HG02623 (cell line): ENCODE data around the gene ARHGAP36.

Experiments
- ATAC-seq: cut with Tn5 transposase; IDR thresholded peaks from one replicate; pipeline ENCODE4 v1.9.1; 2021; ENCODE audit warnings: moderate library complexity; ENCODE audit not compliant: unreplicated experiment

ARHGAP36 gene

DNA sequence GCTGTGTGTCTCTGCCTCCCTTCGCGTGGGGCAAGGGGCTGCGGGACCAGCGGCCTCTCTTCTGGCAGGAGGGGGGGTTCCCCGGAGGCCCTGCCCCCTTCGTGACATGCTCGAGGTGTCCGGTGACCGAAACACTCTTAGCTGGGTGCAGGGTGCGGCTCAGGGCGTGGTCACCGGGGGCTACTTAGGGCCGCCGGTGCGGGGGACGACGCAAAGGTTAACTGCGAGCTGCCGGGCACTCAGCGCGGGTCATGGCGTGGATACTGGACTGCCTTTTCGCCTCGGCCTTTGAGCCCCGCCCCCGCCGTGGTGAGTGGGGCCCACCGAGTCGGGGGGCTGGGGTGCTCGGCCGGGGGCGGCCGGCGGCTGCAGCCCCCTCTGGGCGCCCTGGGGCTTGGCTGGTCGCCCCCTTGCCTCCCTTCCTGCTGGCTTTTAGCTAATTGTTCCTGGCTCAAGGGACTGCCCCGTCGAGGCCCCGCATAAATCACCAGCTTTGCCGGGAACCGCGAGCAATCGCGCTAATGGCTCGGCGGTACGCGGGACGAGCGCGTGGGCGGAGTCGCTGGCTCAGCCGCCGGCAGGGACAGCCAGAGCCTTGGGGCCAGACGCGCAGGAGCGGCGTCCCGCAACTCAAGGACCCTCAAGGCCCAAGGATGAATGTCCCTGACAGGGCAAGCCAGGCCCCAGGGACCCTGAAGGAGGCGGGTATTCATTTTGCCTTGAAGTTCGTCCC is at the start of gene ARHGAP36:
TSS of gene ARHGAP36 (plus strand) at position 211 of the 733 bp plus-strand sequence. CDS start 23,320 bp downstream, outside the sequence.
- no peak for ATAC-seq

- no peak for ATAC-seq
Measured at GRCh38 chrX:131010186-131010585, 48.0 kb upstream of the ARHGAP36 start.

DNA sequence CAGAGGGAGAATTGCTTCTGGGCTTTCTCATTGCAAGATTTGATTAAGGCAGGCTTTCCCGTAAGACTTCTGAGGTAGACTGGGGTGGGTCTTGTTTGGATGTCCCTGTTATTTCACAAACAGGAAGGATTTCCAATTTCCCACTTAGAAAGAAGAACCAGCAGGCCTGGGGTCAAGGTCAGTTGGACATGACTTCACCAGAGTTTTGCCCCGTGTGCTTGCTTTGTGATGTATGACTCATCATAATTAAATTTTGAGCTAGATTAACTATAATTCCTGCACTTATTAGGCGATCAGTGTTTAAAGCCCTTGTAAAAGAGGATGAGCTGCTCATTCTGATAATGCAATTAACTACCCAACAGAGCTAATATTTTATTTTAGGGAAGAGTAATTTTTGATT is 32.8 kb upstream of the ARHGAP36 start:
- ATAC-seq, result no peak

- no peak for ATAC-seq
Measured at GRCh38 chrX:131032354-131033230, 25.6 kb upstream of the ARHGAP36 start.

DNA sequence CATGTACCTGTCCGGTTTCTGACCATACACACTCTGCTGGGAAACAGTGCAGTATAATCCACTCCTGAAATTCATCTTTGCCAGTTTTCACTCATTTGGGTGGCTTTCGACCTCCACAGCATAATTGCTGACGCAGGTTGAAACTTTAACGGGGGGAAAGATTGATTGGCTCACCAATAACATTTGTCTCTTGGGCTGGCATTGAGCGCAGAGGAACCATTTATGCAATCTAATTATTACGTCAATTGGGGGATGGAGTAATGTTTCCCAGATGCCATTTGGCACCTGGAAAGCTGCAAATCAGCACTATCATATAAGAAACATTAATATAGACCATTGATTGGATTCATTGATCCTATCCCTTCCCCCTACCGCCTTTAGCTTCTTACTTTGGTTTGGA is 24.1 kb upstream of the ARHGAP36 start:
- no peak for ATAC-seq

GRCh38 chrX:131040781-131041180 is 17.4 kb upstream of the ARHGAP36 start:
- no peak for ATAC-seq

- ATAC-seq, result no peak
Measured at GRCh38 chrX:131041667-131042066, 16.5 kb upstream of the ARHGAP36 start.

- no peak for ATAC-seq
Measured at GRCh38 chrX:131045726-131046125, 12.4 kb upstream of the ARHGAP36 start.

GRCh38 chrX:131046596-131046995 is 11.6 kb upstream of the ARHGAP36 start:
- ATAC-seq, result no peak

- no peak for ATAC-seq
Measured at GRCh38 chrX:131047180-131047579, 11.0 kb upstream of the ARHGAP36 start.

DNA sequence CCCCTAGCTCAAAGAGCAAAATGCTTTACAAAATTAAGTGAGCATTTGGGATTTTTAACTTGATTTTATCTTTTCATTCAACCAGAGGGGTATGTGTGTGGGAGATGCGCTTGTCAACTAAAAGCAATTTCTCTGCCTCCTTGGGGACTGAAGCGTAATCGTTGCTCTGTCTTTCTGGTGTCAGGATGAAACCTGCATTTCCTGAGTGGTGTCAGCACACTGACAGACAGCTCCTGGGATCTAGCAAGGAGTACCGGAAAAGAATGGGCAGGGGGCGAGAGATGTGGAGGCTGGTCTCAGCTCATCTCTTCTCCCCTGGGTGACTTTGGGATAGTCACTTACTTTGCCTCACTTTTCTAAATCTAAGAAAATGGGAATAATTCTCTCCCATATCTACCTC is 5.1 kb upstream of the ARHGAP36 start:
- ATAC-seq, result no peak

- no peak for ATAC-seq
Measured at GRCh38 chrX:131054906-131055305, 3.2 kb upstream of the ARHGAP36 start.

DNA sequence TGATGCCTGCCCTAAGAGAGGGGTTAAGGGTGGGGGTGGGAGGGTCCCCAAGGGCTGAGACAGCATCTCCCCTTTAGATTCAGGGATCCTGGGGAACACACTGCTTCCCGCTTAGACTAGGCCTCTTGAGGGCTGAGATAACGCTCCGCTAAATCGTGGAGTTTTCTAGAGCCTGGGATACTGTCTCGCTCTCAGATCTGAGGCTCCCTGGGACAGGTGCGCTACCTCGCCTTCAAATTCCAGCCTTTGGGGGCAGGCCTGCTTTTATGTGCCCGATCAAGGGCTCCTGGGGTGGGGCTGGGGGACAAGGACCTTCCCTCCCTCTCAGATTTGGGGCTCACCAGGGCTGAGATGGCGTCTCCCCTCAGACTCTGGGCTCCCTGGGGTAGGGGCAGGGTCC is 440 bp upstream of the ARHGAP36 start:
- ATAC-seq, result no peak

- no peak for ATAC-seq
Measured at GRCh38 chrX:131059246-131059645, 1.1 kb downstream of the ARHGAP36 start.

DNA sequence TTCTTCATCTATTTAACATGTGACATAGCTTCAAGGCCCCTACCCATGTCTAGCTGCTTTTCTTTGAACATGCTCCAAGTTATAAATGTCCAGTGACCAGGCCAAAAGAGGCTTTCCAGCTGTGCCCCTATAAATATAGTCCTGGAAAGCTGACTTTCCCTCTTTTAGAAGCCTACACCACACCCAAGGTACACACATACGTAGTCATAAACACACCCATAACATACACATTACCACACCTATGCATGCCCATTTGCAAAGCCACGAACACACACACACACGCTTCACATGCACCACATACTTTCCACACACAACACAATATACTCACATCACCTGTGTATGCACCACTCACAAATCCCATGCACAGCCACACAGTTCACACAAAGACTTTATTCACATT is 2.0 kb downstream of the ARHGAP36 start:
- no peak for ATAC-seq

DNA sequence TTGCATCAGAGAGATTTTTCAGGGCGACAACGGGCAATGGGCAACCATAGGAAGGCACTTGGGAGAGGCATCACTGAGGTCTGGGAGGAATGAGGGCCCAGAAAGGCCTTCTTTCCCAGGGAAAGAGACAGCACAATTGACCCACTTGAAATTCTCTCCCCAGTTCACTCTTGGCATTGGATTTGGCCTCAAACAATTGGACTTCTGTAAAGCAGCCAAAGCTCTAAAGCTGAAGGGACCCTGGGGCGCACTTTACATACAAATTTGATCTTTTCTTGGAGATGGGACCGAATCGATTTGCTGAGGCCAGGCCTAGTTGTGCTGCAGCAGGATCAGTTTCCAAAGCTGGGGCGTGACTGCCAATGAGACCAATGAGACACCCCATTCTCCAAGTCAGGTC is 3.2 kb downstream of the ARHGAP36 start:
- ATAC-seq, result no peak

DNA sequence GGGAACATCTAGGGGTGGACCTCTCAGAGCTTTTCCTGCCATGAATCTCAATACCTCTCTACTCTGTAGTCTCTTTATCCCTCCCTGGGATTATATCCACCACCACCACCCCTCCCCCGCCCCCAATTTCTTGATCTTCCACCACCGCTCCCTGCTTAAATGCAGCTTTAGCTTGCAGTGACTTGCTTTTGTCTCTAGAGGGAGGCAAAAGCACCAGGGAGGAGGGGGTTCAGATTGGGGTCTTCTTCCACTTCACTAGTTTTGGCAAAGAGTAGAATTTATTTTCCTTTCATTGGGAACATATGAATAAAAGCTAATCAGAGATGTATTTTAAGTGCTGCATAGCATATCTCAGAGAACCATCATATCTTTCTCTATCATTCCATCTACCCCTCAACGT is 5.5 kb downstream of the ARHGAP36 start:
- no peak for ATAC-seq

DNA sequence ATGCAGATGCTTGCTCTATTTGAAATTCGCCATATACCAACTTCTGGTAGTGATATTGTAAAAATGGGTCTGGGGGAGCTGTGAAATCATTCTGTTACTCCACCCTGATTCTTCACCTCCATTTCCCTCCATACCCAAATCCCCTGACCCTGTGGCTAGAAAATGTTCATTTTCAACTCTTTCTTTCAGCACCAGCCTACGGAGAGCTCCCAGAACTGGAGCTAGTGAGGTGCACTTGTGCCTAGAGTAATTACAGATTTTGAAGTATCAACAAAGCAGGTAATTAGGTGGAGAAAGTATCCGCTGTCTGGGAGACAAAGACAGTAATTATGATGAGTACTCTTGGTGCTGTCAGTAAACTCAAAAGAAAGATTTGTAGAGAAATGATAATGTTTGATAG is 8.1 kb downstream of the ARHGAP36 start:
- no peak for ATAC-seq

- no peak for ATAC-seq
Measured at GRCh38 chrX:131067216-131067615, 9.1 kb downstream of the ARHGAP36 start.

DNA sequence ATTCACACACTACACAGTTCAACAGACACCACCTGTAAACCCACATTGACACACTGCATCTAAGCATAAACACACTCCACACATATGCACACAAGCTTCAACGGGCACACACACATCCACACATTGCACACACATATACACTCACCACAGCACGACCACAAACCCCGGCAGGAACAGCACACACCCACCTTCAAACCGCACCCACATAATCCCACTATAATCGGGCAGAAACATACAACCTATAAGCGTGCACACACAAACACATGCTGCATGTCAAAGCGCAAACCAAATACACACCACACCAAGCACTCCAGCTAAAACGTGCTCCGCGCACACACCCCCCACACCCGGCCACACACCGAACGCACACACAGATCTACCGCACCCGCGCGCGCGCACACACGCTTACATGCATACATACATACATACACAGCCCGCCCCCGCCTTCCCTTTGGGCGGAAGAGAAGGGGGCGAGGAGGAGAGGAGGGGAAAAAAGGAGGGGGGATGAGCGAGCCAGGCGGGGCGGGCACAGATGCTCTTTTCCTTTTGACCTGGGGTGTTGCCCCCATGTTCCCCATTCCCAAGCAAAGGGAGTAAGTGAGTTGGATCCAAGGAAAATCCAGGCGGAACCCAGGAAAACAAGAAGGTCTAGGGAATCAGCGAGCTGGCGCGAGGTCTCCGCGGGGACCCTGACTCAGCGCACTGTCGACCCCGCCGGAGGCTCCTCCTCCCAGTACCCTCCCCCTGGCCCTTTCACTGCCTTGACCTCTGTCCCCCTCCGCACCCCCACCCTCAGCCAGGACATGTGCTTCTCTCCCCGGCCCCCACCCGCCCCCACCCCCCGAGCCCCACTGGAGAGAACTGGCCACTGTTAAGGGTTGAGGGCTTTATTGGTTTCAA is 9.9 kb downstream of the ARHGAP36 start:
- no peak for ATAC-seq
